ENCODE data around the gene FAM72C. TPM values are rescaled to one million over a fixed set of nuclear protein-coding genes. Genes with fewer than 3 reads are reported as not detected.
"Not testable (repeated sequence)": the region's sequence is repeated elsewhere in the genome, so short reads cannot be mapped to it uniquely, and the experiment has no call there.

Gene FAM72C
- total and polyA plus RNA-seq, 2 of the 4 experiments (the other 2 are of a cell fraction): 0.72 to 1.8 TPM

- H3K36me3 ChIP-seq (ENCODE audit: control insufficient read depth, insufficient read depth, low read length); H3K4me2 ChIP-seq (ENCODE audit: low read depth, low read length); H2AK5ac ChIP-seq (ENCODE audit: low read depth, low read length); H2AFZ ChIP-seq (replicated peaks; ENCODE audit: low read length, poor library complexity); DNase-seq; H2BK15ac ChIP-seq (ENCODE audit: low read depth, low read length); H3K56ac ChIP-seq (ENCODE audit: extremely low read depth, insufficient read depth, low read length); H4K91ac ChIP-seq (ENCODE audit: insufficient read depth, low read depth, low read length); H4K5ac ChIP-seq (ENCODE audit: low read depth, low read length); H3K18ac ChIP-seq (ENCODE audit: low read depth, low read length); H3K9me1 ChIP-seq (ENCODE audit: insufficient read depth, low read length); H3K4ac ChIP-seq (ENCODE audit: low read depth, low read length); H2AK9ac ChIP-seq (replicated peaks; ENCODE audit: low read depth, low read length, poor library complexity); CTCF ChIA-PET; in situ Hi-C loops (cut with MboI; ENCODE audit: low sequenced_read_pairs); H3K23ac ChIP-seq (ENCODE audit: low read depth, low read length); H3K4me1 ChIP-seq (ENCODE audit: control insufficient read depth, insufficient read depth, low read length); H3K9me3 ChIP-seq (ENCODE audit: control insufficient read depth, insufficient read depth, low read length); H2BK20ac ChIP-seq (ENCODE audit: low read depth, low read length); dilution Hi-C loops (cut with HindIII; ENCODE audit: low sequenced_read_pairs, unreplicated experiment); ATAC-seq (ENCODE audit: low read depth); H3K27ac ChIP-seq (ENCODE audit: insufficient read depth, low read length); H2BK5ac ChIP-seq (ENCODE audit: low read depth, low read length, poor library complexity, severe bottlenecking); H4K20me1 ChIP-seq (ENCODE audit: insufficient read depth, low read length); H2BK120ac ChIP-seq (ENCODE audit: low read depth, low read length); H3K14ac ChIP-seq (replicated peaks; ENCODE audit: low read depth, low read length); H3K79me1 ChIP-seq (ENCODE audit: low read depth in 1 of 2, low read length in 2 of 2); H3K4me3 ChIP-seq (ENCODE audit: insufficient read depth, low read depth, low read length); BruUV-seq (replicated peaks); H4K8ac ChIP-seq (ENCODE audit: low read depth in 2 of 2, low read length in 2 of 2); POLR2A ChIA-PET (ENCODE audit: unreplicated experiment); intact Hi-C loops (cut with micrococcal nuclease); H3K9ac ChIP-seq (ENCODE audit: low read depth, low read length); H3K27me3 ChIP-seq (ENCODE audit: control insufficient read depth, insufficient read depth, low read length): not testable (repeated sequence)
- no CpG with 5 or more reads among the region's 1 CpG for WGBS, 2 experiments (ENCODE audit: extremely low coverage in 2 of 2, insufficient read length in 1 of 2)
Measured at GRCh38 chr1:144004259-144004658, 32.5 kb upstream of the FAM72C start.

- H3K56ac ChIP-seq (ENCODE audit: extremely low read depth, insufficient read depth, low read length); H2AK5ac ChIP-seq (ENCODE audit: low read depth, low read length); H3K79me1 ChIP-seq (ENCODE audit: low read depth in 1 of 2, low read length in 2 of 2); H4K5ac ChIP-seq (ENCODE audit: low read depth, low read length); H3K27me3 ChIP-seq (ENCODE audit: control insufficient read depth, insufficient read depth, low read length); DNase-seq; H3K36me3 ChIP-seq (ENCODE audit: control insufficient read depth, insufficient read depth, low read length); H2BK20ac ChIP-seq (ENCODE audit: low read depth, low read length); H3K4ac ChIP-seq (ENCODE audit: low read depth, low read length); H3K4me1 ChIP-seq (ENCODE audit: control insufficient read depth, insufficient read depth, low read length); H2BK120ac ChIP-seq (ENCODE audit: low read depth, low read length); H2AFZ ChIP-seq (replicated peaks; ENCODE audit: low read length, poor library complexity); H3K18ac ChIP-seq (ENCODE audit: low read depth, low read length); POLR2A ChIA-PET (ENCODE audit: unreplicated experiment); H4K8ac ChIP-seq (ENCODE audit: low read depth in 2 of 2, low read length in 2 of 2); CTCF ChIA-PET; H3K4me2 ChIP-seq (ENCODE audit: low read depth, low read length); H3K27ac ChIP-seq (ENCODE audit: insufficient read depth, low read length); intact Hi-C loops (cut with micrococcal nuclease); H3K23ac ChIP-seq (ENCODE audit: low read depth, low read length); H3K14ac ChIP-seq (replicated peaks; ENCODE audit: low read depth, low read length); H2AK9ac ChIP-seq (replicated peaks; ENCODE audit: low read depth, low read length, poor library complexity); H4K20me1 ChIP-seq (ENCODE audit: insufficient read depth, low read length); H2BK5ac ChIP-seq (ENCODE audit: low read depth, low read length, poor library complexity, severe bottlenecking); H3K9ac ChIP-seq (ENCODE audit: low read depth, low read length); H4K91ac ChIP-seq (ENCODE audit: insufficient read depth, low read depth, low read length); H2BK15ac ChIP-seq (ENCODE audit: low read depth, low read length); dilution Hi-C loops (cut with HindIII; ENCODE audit: low sequenced_read_pairs, unreplicated experiment); H3K4me3 ChIP-seq (ENCODE audit: insufficient read depth, low read depth, low read length); BruUV-seq (replicated peaks); in situ Hi-C loops (cut with MboI; ENCODE audit: low sequenced_read_pairs); H3K9me3 ChIP-seq (ENCODE audit: control insufficient read depth, insufficient read depth, low read length); H3K9me1 ChIP-seq (ENCODE audit: insufficient read depth, low read length): not testable (repeated sequence)
- ATAC-seq (ENCODE audit: low read depth): peak; percentile 77
- whole genome bisulfite sequencing, 2 experiments (ENCODE audit: extremely low coverage in 2 of 2, insufficient read length in 1 of 2): no CpG with 5 or more reads among the region's 2 CpGs
Measured at GRCh38 chr1:144003306-144004029, 31.7 kb upstream of the FAM72C start.
